Keratinocyte (primary cell): ENCODE results near the gene NGDN. TPM values are rescaled to one million over a fixed set of nuclear protein-coding genes. Genes with fewer than 3 reads are reported as not detected.

Source experiments
- DNase-seq: peaks from one replicate; pipeline ENCODE4 v3.0.0-alpha.2; 2011; ENCODE audit warnings: low read depth, missing footprints, low spot score
- FAIRE-seq: peaks from 2 replicates; lab custom pipeline; 2011; peaks lifted over from hg19 to GRCh38; lab: Jason Lieb, UNC
- H2AFZ ChIP-seq: 2 replicates; pipeline ENCODE4 v1.6.0; 2012; ENCODE audit warnings: low read length, control low read depth, inconsistent platforms; ENCODE audit not compliant: control insufficient read depth
- H3K27ac ChIP-seq: 2 replicates; pipeline ENCODE4 v1.5.1; 2011; ENCODE audit warnings: low read length; ENCODE audit not compliant: control insufficient read depth, insufficient read depth
- H3K27me3 ChIP-seq: 3 replicates; pipeline ENCODE4 v1.6.0; 2011; ENCODE audit warnings: low read length; ENCODE audit not compliant: control insufficient read depth, insufficient read depth; ENCODE audit errors: extremely low read depth
- H3K36me3 ChIP-seq, 2 experiments: 2 replicates in 1 of 2; 3 replicates in 1 of 2; pipeline ENCODE4 v1.5.1; 2011; ENCODE audit warnings: low read length in 2 of 2, mild to moderate bottlenecking in 1 of 2; ENCODE audit not compliant: control insufficient read depth in 2 of 2, insufficient read depth in 2 of 2; ENCODE audit errors: extremely low read depth in 1 of 2
- H3K4me1 ChIP-seq: 3 replicates; pipeline ENCODE4 v1.5.1; 2011; ENCODE audit warnings: low read length; ENCODE audit not compliant: control insufficient read depth, insufficient read depth; ENCODE audit errors: extremely low read depth
- H3K4me2 ChIP-seq: 3 replicates; pipeline ENCODE4 v1.6.0; 2011; ENCODE audit warnings: low read depth, low read length; ENCODE audit not compliant: control insufficient read depth, insufficient read depth; ENCODE audit errors: extremely low read depth
- H3K4me3 ChIP-seq, 3 experiments: fragments of 200-600 bp in 1 of 3; sonication (generic) in 1 of 3; 2 replicates in 2 of 3; 3 replicates in 1 of 3; pipeline ENCODE4 v1.5.1; 2011 to 2016; ENCODE audit warnings: low read length in 3 of 3, mild to moderate bottlenecking in 3 of 3, control low read depth in 2 of 3, inconsistent platforms in 1 of 3, low read depth in 1 of 3, mixed read lengths in 1 of 3, mixed run types in 1 of 3, moderate library complexity in 1 of 3; ENCODE audit not compliant: control insufficient read depth in 2 of 3, insufficient read depth in 2 of 3; ENCODE audit errors: extremely low read depth in 1 of 3
- H3K79me2 ChIP-seq: 2 replicates; pipeline ENCODE4 v1.6.0; 2012; ENCODE audit warnings: low read length; ENCODE audit not compliant: control insufficient read depth, insufficient read depth
- H3K9ac ChIP-seq: 3 replicates; pipeline ENCODE4 v1.6.0; 2011; ENCODE audit warnings: low read length; ENCODE audit not compliant: control insufficient read depth, insufficient read depth; ENCODE audit errors: extremely low read depth
- H3K9me1 ChIP-seq: 3 replicates; pipeline ENCODE4 v1.6.0; 2011; ENCODE audit warnings: low read length; ENCODE audit not compliant: control insufficient read depth, insufficient read depth; ENCODE audit errors: extremely low read depth
- H3K9me3 ChIP-seq: 2 replicates; pipeline ENCODE4 v1.5.1; 2012; ENCODE audit warnings: low read depth, low read length; ENCODE audit not compliant: control insufficient read depth
- H4K20me1 ChIP-seq: 3 replicates; pipeline ENCODE4 v1.6.0; 2011; ENCODE audit warnings: low read length; ENCODE audit not compliant: control insufficient read depth, insufficient read depth; ENCODE audit errors: extremely low read depth
- CTCF ChIP-seq, 3 experiments: IDR thresholded peaks in 1 of 3; conservative IDR thresholded peaks in 1 of 3; optimal IDR thresholded peaks in 1 of 3; 2 replicates in 2 of 3; 3 replicates in 1 of 3; pipeline versions ENCODE3 to v1.5.1; 2011; ENCODE audit warnings: low read length in 3 of 3, mild to moderate bottlenecking in 3 of 3, moderate library complexity in 2 of 3, control low read depth in 1 of 3, inconsistent platforms in 1 of 3; ENCODE audit not compliant: insufficient read depth in 2 of 3; ENCODE audit errors: extremely low read depth in 1 of 3
- EZH2 ChIP-seq: IDR thresholded peaks from one replicate; pipeline ENCODE4 v1.6.1; 2012; ENCODE audit warnings: inconsistent platforms, mild to moderate bottlenecking, low read length, moderate library complexity
- dilution Hi-C: fragments of 300-500 bp; cut with MboI; formaldehyde crosslinking; loops from one replicate; pipeline ENCODE4 v1.7.0; 2020; ENCODE audit warnings: low sequenced_read_pairs; ENCODE audit not compliant: extremely low pct_ligation_motif_present
- polyA plus RNA-seq, 5 experiments: library from polyadenylated mRNA; depleted of rRNA in 3 of 5; stranded (reverse) in 3 of 5; stranded (forward) in 1 of 5; unstranded in 1 of 5; fragments of >200 nt; gene quantifications; 1 replicate in 1 of 5; 2 replicates in 3 of 5; 3 replicates in 1 of 5; pipeline versions ENCODE4 v1.2.1 to v1.2.3, GENCODE V29; 2011 to 2012; ENCODE audit warnings: missing spikeins in 2 of 5, low read depth in 1 of 5, low replicate concordance in 1 of 5

Gene NGDN
- polyA plus RNA-seq, 1 donor (not counting 4 experiments of a cell fraction or from before 2014, with no cell fraction given): 58.7 TPM

- Histone ChIP-seq H3K27me3 (no peaks in the 10 kb centered on the region), H3K4me2 (no peak overlapping the region), H3K4me1 (no peaks in the 10 kb centered on the region), H3K79me2 (no peaks in the 10 kb centered on the region), H3K9ac (no peak overlapping the region), H4K20me1 (no peaks in the 10 kb centered on the region), H3K9me1 (no peaks in the 10 kb centered on the region), H3K27ac (no peak overlapping the region), H3K36me3 (no peaks in the 10 kb centered on the region), H3K4me3 (no peak overlapping the region), H2AFZ (no peak overlapping the region), H3K9me3 (no peaks in the 10 kb centered on the region)
- no peak for DNase-seq
- dilution Hi-C loops: no loop called here
- TF ChIP-seq EZH2 (no peak), CTCF (optimal IDR thresholded peaks at IDR 0.05 in 1 of 3, IDR thresholded peaks at IDR 0.05 in 1 of 3, conservative IDR thresholded peaks at IDR 0.05 in 1 of 3; ENCODE audit: extremely low read depth in 1 of 3, insufficient read depth in 2 of 3, low read length in 3 of 3) (no peak)
- no peak for FAIRE-seq
Observed at GRCh38 chr14:23460960-23461359, 8.5 kb upstream of the NGDN start.

- DNase-seq (no peak), FAIRE-seq (no peak)
- H3K4me3 ChIP-seq: no peak overlapping the region
- TF ChIP-seq CTCF (optimal IDR thresholded peaks at IDR 0.05 in 1 of 3, IDR thresholded peaks at IDR 0.05 in 1 of 3, conservative IDR thresholded peaks at IDR 0.05 in 1 of 3; ENCODE audit: extremely low read depth in 1 of 3, insufficient read depth in 2 of 3, low read length in 3 of 3) (no peak), EZH2 (no peak)
- H4K20me1 ChIP-seq: no peaks in the 10 kb centered on the region
- no peak overlapping the region for H3K27ac ChIP-seq
- peaks cover 2% of the 10 kb centered on the region for H3K79me2 ChIP-seq
- no peak overlapping the region for H3K9ac ChIP-seq
- no peaks in the 10 kb centered on the region for H3K36me3 ChIP-seq
- no peak overlapping the region for H2AFZ ChIP-seq
- dilution Hi-C loops: no loop called here
- H3K4me2 ChIP-seq: no peak overlapping the region
- H3K9me3 ChIP-seq: no peaks in the 10 kb centered on the region
- H3K4me1 ChIP-seq: peaks cover 4% of the 10 kb centered on the region
- no peaks in the 10 kb centered on the region for H3K9me1 ChIP-seq
- H3K27me3 ChIP-seq: no peaks in the 10 kb centered on the region
Observed at GRCh38 chr14:23464700-23465099, 4.8 kb upstream of the NGDN start.
